Neuronal stem cell (in vitro differentiated cells): Measurements from ENCODE around the gene SMYD4.
"Not testable (repeated sequence)": the region's sequence is repeated elsewhere in the genome, so short reads cannot be mapped to it uniquely, and the experiment has no call there.

Experiments
- DNase-seq: peaks from one replicate; pipeline ENCODE4 v3.0.0-alpha.2; 2013; ENCODE audit warnings: low spot score
- H2AFZ ChIP-seq: one replicate; pipeline ENCODE4 v1.6.1; 2013; ENCODE audit warnings: mild to moderate bottlenecking, low read length, inconsistent platforms
- H2AK5ac ChIP-seq: 2 replicates; pipeline ENCODE4 v1.6.1; 2013; ENCODE audit warnings: low read depth, mild to moderate bottlenecking, inconsistent platforms, low read length, moderate library complexity, mixed read lengths
- H2BK120ac ChIP-seq: 2 replicates; pipeline ENCODE4 v1.6.1; 2013; ENCODE audit warnings: low read depth, mild to moderate bottlenecking, inconsistent platforms, low read length, moderate library complexity, mixed read lengths
- H2BK12ac ChIP-seq: one replicate; pipeline ENCODE4 v1.6.1; 2013; ENCODE audit warnings: low read length, inconsistent platforms
- H2BK15ac ChIP-seq: 2 replicates; pipeline ENCODE4 v1.6.1; 2013; ENCODE audit warnings: mild to moderate bottlenecking, low read length, inconsistent platforms, mixed read lengths
- H2BK5ac ChIP-seq: one replicate; pipeline ENCODE4 v1.6.1; 2013; ENCODE audit warnings: inconsistent platforms, mild to moderate bottlenecking, low read length, moderate library complexity
- H3K14ac ChIP-seq: one replicate; pipeline ENCODE4 v1.6.1; 2013; ENCODE audit warnings: low read length, inconsistent platforms
- H3K18ac ChIP-seq: 2 replicates; pipeline ENCODE4 v1.6.1; 2013; ENCODE audit warnings: low read length, inconsistent platforms
- H3K23ac ChIP-seq: 2 replicates; pipeline ENCODE4 v1.6.1; 2013; ENCODE audit warnings: low read depth, mild to moderate bottlenecking, mixed read lengths, low read length, inconsistent platforms; ENCODE audit not compliant: poor library complexity
- H3K27ac ChIP-seq: replicated peaks from 3 replicates; pipeline ENCODE4 v1.5.1; 2013; ENCODE audit warnings: low read length, inconsistent platforms
- H3K27me3 ChIP-seq, 3 experiments: 2 replicates each; pipeline ENCODE4 v1.6.1; 2013; ENCODE audit warnings: low read length in 3 of 3, mild to moderate bottlenecking in 2 of 3, inconsistent platforms in 1 of 3, low read depth in 1 of 3, mixed read lengths in 1 of 3, moderate library complexity in 1 of 3; ENCODE audit not compliant: control insufficient read depth in 3 of 3, insufficient read depth in 3 of 3
- H3K36me3 ChIP-seq, 2 donors: replicated peaks in 1 of 2; 2 replicates each; pipeline ENCODE4 v1.6.1; 2013; ENCODE audit warnings: low read length in 2 of 2; ENCODE audit not compliant: control insufficient read depth in 2 of 2, insufficient read depth in 2 of 2
- H3K4ac ChIP-seq: 2 replicates; pipeline ENCODE4 v1.6.1; 2013; ENCODE audit warnings: inconsistent platforms, mild to moderate bottlenecking, low read length, moderate library complexity
- H3K4me1 ChIP-seq, 2 donors: 1 replicate in 1 of 2; 2 replicates in 1 of 2; pipeline ENCODE4 v1.6.1; 2013; ENCODE audit warnings: low read length in 2 of 2, low read depth in 1 of 2; ENCODE audit not compliant: control insufficient read depth in 2 of 2, insufficient read depth in 1 of 2
- H3K4me2 ChIP-seq: one replicate; pipeline ENCODE4 v1.6.1; 2013; ENCODE audit warnings: mild to moderate bottlenecking, low read length, inconsistent platforms; ENCODE audit not compliant: insufficient read depth, poor library complexity, severe bottlenecking
- H3K4me3 ChIP-seq, 2 donors: 2 replicates each; pipeline ENCODE4 v1.5.1; 2013; ENCODE audit warnings: low read length in 2 of 2, mild to moderate bottlenecking in 2 of 2, inconsistent platforms in 1 of 2, moderate library complexity in 1 of 2
- H3K79me1 ChIP-seq: one replicate; pipeline ENCODE4 v1.6.1; 2013; ENCODE audit warnings: low read depth, mild to moderate bottlenecking, inconsistent platforms, low read length, moderate library complexity
- H3K9ac ChIP-seq: one replicate; pipeline ENCODE4 v1.6.1; 2013; ENCODE audit warnings: mild to moderate bottlenecking, low read depth, low read length, inconsistent platforms; ENCODE audit not compliant: poor library complexity
- H3K9me3 ChIP-seq, 2 donors: replicated peaks in 1 of 2; 2 replicates each; pipeline versions ENCODE3 to v1.6.1; 2013; ENCODE audit warnings: low read length in 2 of 2, mild to moderate bottlenecking in 2 of 2, inconsistent platforms in 1 of 2, low read depth in 1 of 2, mixed read lengths in 1 of 2, moderate library complexity in 1 of 2; ENCODE audit not compliant: control insufficient read depth in 2 of 2, insufficient read depth in 1 of 2
- H4K8ac ChIP-seq: one replicate; pipeline ENCODE4 v1.6.1; 2013; ENCODE audit warnings: low read depth, mild to moderate bottlenecking, inconsistent platforms, low read length, moderate library complexity
- H4K91ac ChIP-seq: one replicate; pipeline ENCODE4 v1.6.1; 2013; ENCODE audit warnings: low read length, low read depth, mild to moderate bottlenecking, inconsistent platforms; ENCODE audit not compliant: poor library complexity
- WGBS, 2 donors: extraction: QIAGEN DNeasy Blood & Tissue Kit; methylation state at CpG; one replicate each; pipeline ENCODE4 v1.1.7; 2013; ENCODE audit warnings: missing lambda C conversion rate in 2 of 2, mixed read lengths in 1 of 2; ENCODE audit not compliant: insufficient read length in 2 of 2, insufficient replicate concordance in 1 of 2; ENCODE audit errors: extremely low coverage in 2 of 2; 5-methylcytosine and 5-hydroxymethylcytosine counted together

SMYD4 gene

GRCh38 chr17:1813088-1813487 lies 16.6 kb downstream of the SMYD4 start:
- H2BK5ac ChIP-seq, result no peak overlapping the region
- no peaks in the 10 kb centered on the region for H3K27me3 ChIP-seq
- H3K18ac ChIP-seq, result no peak overlapping the region
- no peaks in the 10 kb centered on the region for H3K9me3 ChIP-seq
- H3K4me2 ChIP-seq, result no peak overlapping the region
- H3K4me3 ChIP-seq, result no peak overlapping the region
- peaks cover 13 to 63% of the 10 kb centered on the region in 2 donors for H3K36me3 ChIP-seq
- WGBS, 2 donors, result no CpG with 5 or more reads among the region's 5 CpGs
- H3K9ac ChIP-seq, result no peak overlapping the region
- no peak overlapping the region for H2BK120ac ChIP-seq
- peaks cover 4% of the 10 kb centered on the region for H3K79me1 ChIP-seq
- H3K27ac ChIP-seq, result no peak overlapping the region
- no peak overlapping the region for H4K91ac ChIP-seq
- H2AK5ac ChIP-seq, result no peak overlapping the region
- H3K4me1 ChIP-seq, result no peaks in the 10 kb centered on the region
- DNase-seq, result no peak
- no peak overlapping the region for H3K23ac ChIP-seq
- H3K4ac ChIP-seq, result no peak overlapping the region
- H2BK12ac ChIP-seq, result no peak overlapping the region
- no peak overlapping the region for H4K8ac ChIP-seq
- no peak overlapping the region for H3K14ac ChIP-seq
- H2BK15ac ChIP-seq, result no peak overlapping the region
- no peak overlapping the region for H2AFZ ChIP-seq

- H3K79me1 ChIP-seq, result peaks cover 4% of the 10 kb centered on the region
- DNase-seq, result no peak
- H3K4ac ChIP-seq, result no peak overlapping the region
- H3K4me3 ChIP-seq, result no peak overlapping the region
- H3K36me3 ChIP-seq, result peaks cover 12 to 64% of the 10 kb centered on the region in 2 donors
- H2BK5ac ChIP-seq, result no peak overlapping the region
- no peak overlapping the region for H4K8ac ChIP-seq
- H3K4me1 ChIP-seq, result no peaks in the 10 kb centered on the region
- H2BK120ac ChIP-seq, result no peak overlapping the region
- no peak overlapping the region for H2AK5ac ChIP-seq
- H3K23ac ChIP-seq, result no peak overlapping the region
- H4K91ac ChIP-seq, result no peak overlapping the region
- no peak overlapping the region for H2BK15ac ChIP-seq
- no peak overlapping the region for H2BK12ac ChIP-seq
- H3K27ac ChIP-seq, result no peak overlapping the region
- H3K4me2 ChIP-seq, result no peak overlapping the region
- H3K9ac ChIP-seq, result peak overlapping the region; percentile 34
- H2AFZ ChIP-seq, result no peak overlapping the region
- no peaks in the 10 kb centered on the region for H3K9me3 ChIP-seq
- no peak overlapping the region for H3K14ac ChIP-seq
- WGBS, 2 donors, result no CpG with 5 or more reads among the region's 20 CpGs
- no peaks in the 10 kb centered on the region for H3K27me3 ChIP-seq
- H3K18ac ChIP-seq, result no peak overlapping the region
These were observed 19.1 kb downstream of the SMYD4 start for GRCh38 chr17:1810450-1811103.

GRCh38 chr17:1809815-1810214 lies 19.9 kb downstream of the SMYD4 start:
- not testable (repeated sequence) for H3K9ac ChIP-seq, H3K4me2 ChIP-seq, H2BK15ac ChIP-seq, H4K8ac ChIP-seq, H2BK12ac ChIP-seq, H2BK5ac ChIP-seq, H3K4me3 ChIP-seq, H3K4ac ChIP-seq, H3K79me1 ChIP-seq, H3K27me3 ChIP-seq, DNase-seq, H3K9me3 ChIP-seq, H3K4me1 ChIP-seq, H4K91ac ChIP-seq, H3K18ac ChIP-seq, H2AK5ac ChIP-seq, H3K27ac ChIP-seq, H2BK120ac ChIP-seq, H3K23ac ChIP-seq, H2AFZ ChIP-seq, H3K14ac ChIP-seq
- no CpG with 5 or more reads among the region's 8 CpGs for WGBS, 2 donors
- H3K36me3 ChIP-seq, result peaks cover 12 to 65% of the 10 kb centered on the region in 2 donors

- Histone ChIP-seq H3K79me1 (peaks cover 4% of the 10 kb centered on the region), H4K91ac (no peak overlapping the region)
These were observed 21.1 kb downstream of the SMYD4 start for GRCh38 chr17:1808644-1809043.

More at GRCh38 chr17:1808644-1809043, 21.1 kb downstream of the SMYD4 start:
- no CpG with 5 or more reads among the region's 2 CpGs for WGBS, 2 donors
- Histone ChIP-seq H3K27me3 (no peaks in the 10 kb centered on the region), H2BK120ac (no peak overlapping the region), H3K23ac (no peak overlapping the region), H3K9ac (no peak overlapping the region), H2BK15ac (no peak overlapping the region), H3K9me3 (no peaks in the 10 kb centered on the region), H3K4ac (no peak overlapping the region), H3K4me3 (no peak overlapping the region), H3K4me1 (no peaks in the 10 kb centered on the region), H3K4me2 (no peak overlapping the region), H3K18ac (no peak overlapping the region), H3K36me3 (peaks cover 18 to 71% of the 10 kb centered on the region in 2 donors), H3K27ac (no peak overlapping the region), H2BK5ac (no peak overlapping the region), H2AFZ (no peak overlapping the region), H2AK5ac (no peak overlapping the region), H4K8ac (no peak overlapping the region), H3K14ac (no peak overlapping the region), H2BK12ac (no peak overlapping the region)
- DNase-seq, result no peak
